ENCODE data around the gene ADGRD2. TPM values are rescaled to one million over a fixed set of nuclear protein-coding genes. Genes with fewer than 3 reads are reported as not detected.

Gene ADGRD2
- total and polyA plus RNA-seq, 4 donors: not detected

GRCh38 chr9:124454791-124455443 is 4.7 kb downstream of the ADGRD2 start:
- H3K9me3 ChIP-seq (ENCODE audit: control insufficient read depth in 4 of 4, insufficient read depth in 3 of 4, low read length in 3 of 4): peaks cover 0 to 14% (median 0%) of the 10 kb centered on the region in 4 donors
- H3K4me3 ChIP-seq: no peak overlapping the region
- H3K27ac ChIP-seq (ENCODE audit: low read depth in 1 of 2, low read length in 1 of 2): no peak overlapping the region
- no peak overlapping the region for H3K9ac ChIP-seq (ENCODE audit: insufficient read depth in 1 of 2, low read length in 2 of 2)
- ATAC-seq (ENCODE audit: insufficient read depth, low FRiP score) (no peak), DNase-seq (no peak)
- no peaks in the 10 kb centered on the region for H3K36me3 ChIP-seq (ENCODE audit: control insufficient read depth in 4 of 4, insufficient read depth in 4 of 4, low read length in 4 of 4)
- 84 to 86% methylated on average over 14 of the region's 14 CpGs for WGBS, 2 donors
- H3K4me1 ChIP-seq (ENCODE audit: control insufficient read depth in 5 of 5, insufficient read depth in 5 of 5, low read length in 5 of 5): peaks cover 0 to 14% (median 0%) of the 10 kb centered on the region in 5 donors
- peaks cover 16 to 30% (median 29%) of the 10 kb centered on the region in 3 donors for H3K27me3 ChIP-seq (ENCODE audit: control insufficient read depth in 3 of 3, insufficient read depth in 3 of 3, low read length in 2 of 3)
- TF ChIP-seq CTCF (IDR thresholded peaks at IDR 0.05; ENCODE audit: control extremely low read depth, extremely low read depth): no peak

GRCh38 chr9:124455820-124456219 is 5.6 kb downstream of the ADGRD2 start:
- DNase-seq (no peak), ATAC-seq (ENCODE audit: insufficient read depth, low FRiP score) (no peak)
- Histone ChIP-seq H3K9me3 (ENCODE audit: control insufficient read depth in 4 of 4, insufficient read depth in 3 of 4, low read length in 3 of 4) (peaks cover 0 to 11% (median 0%) of the 10 kb centered on the region in 4 donors), H3K4me1 (ENCODE audit: control insufficient read depth in 5 of 5, insufficient read depth in 5 of 5, low read length in 5 of 5) (peaks cover 0 to 7% (median 0%) of the 10 kb centered on the region in 5 donors), H3K27ac (ENCODE audit: low read depth in 1 of 2, low read length in 1 of 2) (no peak overlapping the region), H3K27me3 (ENCODE audit: control insufficient read depth in 3 of 3, insufficient read depth in 3 of 3, low read length in 2 of 3) (peaks cover 16 to 29% (median 26%) of the 10 kb centered on the region in 3 donors), H3K4me3 (no peak overlapping the region), H3K36me3 (ENCODE audit: control insufficient read depth in 4 of 4, insufficient read depth in 4 of 4, low read length in 4 of 4) (no peaks in the 10 kb centered on the region), H3K9ac (ENCODE audit: insufficient read depth in 1 of 2, low read length in 2 of 2) (no peak overlapping the region)
- TF ChIP-seq CTCF (IDR thresholded peaks at IDR 0.05; ENCODE audit: control extremely low read depth, extremely low read depth): no peak
- WGBS, 2 donors: 76 to 87% methylated on average over 7 of the region's 7 CpGs

- no peak overlapping the region for H3K9ac ChIP-seq (ENCODE audit: insufficient read depth in 1 of 2, low read length in 2 of 2)
These were observed 6.3 kb downstream of the ADGRD2 start for GRCh38 chr9:124456341-124457078.

More at GRCh38 chr9:124456341-124457078, 6.3 kb downstream of the ADGRD2 start:
- ATAC-seq (ENCODE audit: insufficient read depth, low FRiP score) (no peak), DNase-seq (no peak)
- H3K9me3 ChIP-seq (ENCODE audit: control insufficient read depth in 4 of 4, insufficient read depth in 3 of 4, low read length in 3 of 4): peaks cover 0 to 7% (median 0%) of the 10 kb centered on the region in 4 donors
- peaks cover 0 to 7% (median 0%) of the 10 kb centered on the region in 5 donors for H3K4me1 ChIP-seq (ENCODE audit: control insufficient read depth in 5 of 5, insufficient read depth in 5 of 5, low read length in 5 of 5)
- peaks cover 16 to 22% (median 19%) of the 10 kb centered on the region in 3 donors for H3K27me3 ChIP-seq (ENCODE audit: control insufficient read depth in 3 of 3, insufficient read depth in 3 of 3, low read length in 2 of 3)
- H3K4me3 ChIP-seq: no peak overlapping the region
- 68 to 78% methylated on average over 14 to 15 of the region's 15 CpGs for WGBS, 2 donors
- no peak for TF ChIP-seq CTCF (IDR thresholded peaks at IDR 0.05; ENCODE audit: control extremely low read depth, extremely low read depth)
- H3K36me3 ChIP-seq (ENCODE audit: control insufficient read depth in 4 of 4, insufficient read depth in 4 of 4, low read length in 4 of 4): no peaks in the 10 kb centered on the region
- H3K27ac ChIP-seq (ENCODE audit: low read depth in 1 of 2, low read length in 1 of 2): no peak overlapping the region

All from lung (tissue), 12 donors.